ENCODE data around the gene C3. TPM values are rescaled to one million over a fixed set of nuclear protein-coding genes. Genes with fewer than 3 reads are reported as not detected.
"Not testable (repeated sequence)": the region's sequence is repeated elsewhere in the genome, so short reads cannot be mapped to it uniquely, and the experiment has no call there.

Gene C3
- polyA plus RNA-seq, 3 donors = 17.4 to 23.4 (median 20.1) TPM

DNA sequence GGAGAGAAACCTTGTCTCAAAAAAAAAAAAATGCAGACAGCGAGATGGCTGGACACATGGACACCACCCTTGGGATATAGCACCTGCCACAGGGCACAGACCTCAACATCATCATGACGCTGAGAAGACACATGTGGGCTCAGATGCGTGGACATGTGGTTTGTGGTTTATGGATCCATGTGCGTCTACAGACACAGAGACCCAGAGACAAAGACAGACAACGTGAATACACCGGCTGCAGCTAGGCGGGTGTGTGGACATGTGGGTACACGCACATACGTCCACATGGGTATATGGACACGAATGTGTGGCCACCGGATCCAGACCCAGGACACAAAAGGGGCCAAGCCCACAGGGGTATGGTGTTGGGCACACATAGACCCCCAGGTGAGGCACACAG, 51.8 kb downstream of the C3 start:
- DNase-seq (ENCODE audit: low read depth in 3 of 3, low spot score in 2 of 3) = no peak

DNA sequence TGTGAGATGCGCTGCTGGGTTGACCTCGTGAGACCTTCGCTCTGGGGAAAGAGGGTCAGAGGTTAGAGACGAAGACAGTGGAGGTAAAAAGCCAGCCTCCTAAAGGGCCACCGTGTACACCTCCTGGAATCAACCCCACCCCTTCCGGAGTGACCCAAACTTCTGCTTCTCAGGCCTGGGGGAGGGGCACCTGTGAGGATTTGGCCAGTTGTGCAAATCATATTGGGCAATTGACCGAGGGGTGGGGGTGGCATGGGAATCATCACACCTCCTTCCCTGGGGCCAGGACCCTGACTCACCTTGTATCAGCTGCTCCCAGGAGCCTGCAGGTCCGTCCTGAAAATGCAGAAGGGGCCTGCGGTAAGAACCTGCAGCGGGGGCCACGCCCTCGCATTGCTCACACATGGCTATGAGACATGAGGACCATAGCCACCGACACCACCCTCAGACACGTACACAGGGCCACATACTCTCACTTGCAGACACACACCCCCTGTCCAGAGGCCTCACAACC, 53.3 kb downstream of the C3 start:
- no peak for DNase-seq (ENCODE audit: low read depth in 3 of 3, low spot score in 2 of 3)

DNA sequence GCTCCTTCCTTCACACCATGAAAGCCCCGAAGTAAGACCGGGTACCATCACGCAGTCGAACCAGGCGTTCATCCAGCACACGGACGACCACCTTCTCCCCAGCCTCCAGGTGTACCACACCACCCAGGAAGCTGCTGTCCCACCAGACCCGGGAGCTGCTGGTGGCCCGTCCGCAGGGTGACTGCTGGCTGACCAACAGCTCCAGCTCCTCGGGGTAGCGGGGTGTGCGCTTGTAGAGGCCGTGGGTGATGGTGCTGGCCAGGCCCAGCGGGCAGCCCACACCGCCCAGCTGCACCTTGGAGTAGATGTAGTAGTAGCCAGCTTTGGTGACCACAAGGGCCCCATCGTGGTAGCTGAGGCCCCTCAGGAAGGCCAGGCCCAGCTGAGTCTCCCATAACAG, 55.5 kb downstream of the C3 start:
- DNase-seq (ENCODE audit: low read depth in 3 of 3, low spot score in 2 of 3) = no peak

DNA sequence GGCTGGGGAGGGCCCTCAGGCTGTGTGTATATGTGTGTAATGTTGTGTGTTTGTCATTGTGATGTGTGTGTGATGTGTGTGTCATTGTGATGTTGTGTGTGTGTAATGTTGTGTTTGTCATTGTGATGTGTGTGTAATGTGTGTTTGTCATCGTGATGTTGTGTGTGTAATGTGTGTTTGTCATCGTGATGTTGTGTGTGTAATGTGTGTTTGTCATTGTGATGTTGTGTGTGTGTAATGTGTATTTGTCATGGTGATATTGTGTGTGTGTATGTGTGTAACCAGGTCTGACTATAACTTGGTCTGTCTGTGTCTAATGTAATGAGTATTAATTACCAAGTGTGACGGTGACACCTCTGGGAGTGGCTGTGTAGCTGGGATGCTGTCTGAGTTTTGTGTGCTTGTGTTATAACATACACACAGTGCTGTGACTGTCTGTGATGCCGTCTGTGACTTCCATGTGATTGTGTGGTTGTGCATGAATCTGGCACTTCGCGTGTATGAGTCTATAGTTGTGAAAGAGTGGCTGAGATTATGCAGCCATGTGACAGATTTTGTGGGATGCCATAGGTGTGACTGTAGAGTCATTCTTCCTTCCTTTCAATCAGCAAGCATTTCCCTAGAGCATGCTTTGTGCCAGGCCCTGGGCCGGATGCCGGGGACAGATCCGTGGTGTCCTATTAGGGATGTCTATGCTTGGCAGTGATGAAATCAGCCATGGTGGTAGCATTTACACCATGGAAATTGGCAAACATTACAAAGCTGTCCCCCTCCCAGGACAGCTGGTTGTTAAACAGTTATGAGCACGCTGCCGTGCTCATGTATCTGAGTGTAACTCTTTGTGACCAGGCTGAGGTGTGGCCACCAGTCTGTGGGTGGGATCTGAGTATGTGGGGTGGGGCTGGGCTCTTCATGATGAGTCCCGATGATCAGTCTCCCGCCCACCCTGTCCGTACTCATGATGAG, 56.9 kb downstream of the C3 start:
- DNase-seq (ENCODE audit: low read depth in 3 of 3, low spot score in 2 of 3) = no peak

DNA sequence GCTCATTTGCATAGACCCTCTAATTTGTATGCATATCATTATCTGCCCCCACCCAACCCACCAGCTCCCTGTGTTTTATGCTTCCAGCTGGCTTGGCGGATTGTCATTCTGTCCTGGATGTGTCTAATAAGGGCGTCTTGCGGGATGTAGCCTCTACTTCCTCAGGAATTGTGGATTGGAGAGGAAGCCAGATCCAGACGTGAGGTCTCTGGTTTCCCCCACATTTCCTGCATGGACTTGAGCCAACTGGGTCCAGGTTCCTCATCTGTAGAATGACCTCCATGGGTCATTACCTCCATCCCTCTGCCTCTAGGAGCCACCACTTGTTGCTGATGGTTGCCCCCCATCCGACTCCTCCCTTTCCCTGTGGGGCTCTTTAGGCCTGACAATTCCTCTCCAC, 57.7 kb downstream of the C3 start:
- no peak for DNase-seq (ENCODE audit: low read depth in 3 of 3, low spot score in 2 of 3)

DNA sequence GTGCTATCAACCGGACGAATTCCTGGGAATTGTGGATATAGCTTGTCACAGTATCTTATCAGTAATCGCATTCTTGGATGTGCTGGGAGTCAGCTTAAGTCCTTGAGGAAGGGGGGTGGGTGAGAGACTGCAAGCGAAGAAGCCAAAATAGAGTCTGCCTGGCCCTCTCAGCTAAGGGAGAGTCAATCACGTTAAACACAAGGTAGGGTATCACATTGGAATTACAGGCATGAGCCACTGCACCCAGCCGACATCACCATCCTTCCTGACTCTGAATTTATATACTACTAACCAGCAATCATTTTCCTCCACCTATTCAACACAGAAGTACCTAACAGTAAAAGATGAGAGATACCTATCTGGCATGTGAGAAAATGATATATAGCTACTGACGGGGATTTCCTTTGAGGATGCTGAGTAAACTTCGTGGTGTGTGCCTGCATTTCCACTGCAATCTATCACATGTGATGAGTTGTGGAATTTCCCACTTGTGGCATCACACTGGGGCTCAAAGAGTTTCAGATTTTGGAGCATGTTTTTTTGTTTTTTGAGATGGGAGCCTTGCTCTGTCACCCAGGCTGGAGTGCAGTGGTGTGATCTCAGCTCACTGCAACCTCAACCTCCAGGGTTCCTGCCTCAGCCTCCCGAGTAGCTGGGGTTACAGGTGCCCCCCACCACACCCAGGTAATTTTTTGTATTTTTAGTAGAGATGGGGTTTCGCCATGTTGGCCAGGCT, 58.8 kb downstream of the C3 start:
- not testable (repeated sequence) for DNase-seq (ENCODE audit: low read depth in 3 of 3, low spot score in 2 of 3)

DNA sequence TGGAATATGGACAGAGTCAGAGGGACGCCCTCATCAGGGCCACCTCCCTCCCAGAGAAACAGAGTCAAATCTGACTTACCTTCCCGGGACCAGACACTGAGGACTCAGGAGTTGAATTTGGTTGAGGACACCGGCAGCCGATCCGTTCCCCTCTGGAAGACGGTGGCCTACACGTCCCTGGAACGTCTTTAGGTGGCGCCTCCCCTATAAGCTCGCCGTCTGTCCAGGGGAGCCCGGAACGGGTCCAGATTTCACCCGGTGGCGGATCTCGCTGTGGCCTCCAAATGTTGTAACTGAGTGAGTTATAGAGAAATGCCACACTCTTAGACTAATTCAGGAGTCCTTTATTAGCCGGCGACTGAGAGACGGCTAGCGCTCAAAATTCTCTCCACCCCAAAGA, 59.5 kb downstream of the C3 start:
- DNase-seq (ENCODE audit: low read depth in 3 of 3, low spot score in 2 of 3) = no peak

DNA sequence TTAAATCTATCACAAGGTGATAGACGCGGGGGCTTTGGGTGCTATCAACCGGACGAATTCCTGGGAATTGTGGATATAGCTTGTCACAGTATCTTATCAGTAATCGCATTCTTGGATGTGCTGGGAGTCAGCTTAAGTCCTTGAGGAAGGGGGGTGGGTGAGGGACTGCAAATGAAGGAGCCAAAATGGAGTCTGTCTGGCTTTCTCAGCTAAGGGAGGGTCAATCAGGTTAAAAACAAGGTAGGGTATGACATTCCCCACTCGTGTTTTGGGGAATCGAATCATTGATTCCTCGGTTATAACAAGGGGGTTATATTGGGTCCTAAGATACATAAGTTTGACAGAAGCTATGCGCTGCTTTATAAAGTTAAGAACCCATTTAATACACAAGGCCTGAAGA, 64.1 kb downstream of the C3 start:
- DNase-seq (ENCODE audit: low read depth in 3 of 3, low spot score in 2 of 3) = not testable (repeated sequence)

DNA sequence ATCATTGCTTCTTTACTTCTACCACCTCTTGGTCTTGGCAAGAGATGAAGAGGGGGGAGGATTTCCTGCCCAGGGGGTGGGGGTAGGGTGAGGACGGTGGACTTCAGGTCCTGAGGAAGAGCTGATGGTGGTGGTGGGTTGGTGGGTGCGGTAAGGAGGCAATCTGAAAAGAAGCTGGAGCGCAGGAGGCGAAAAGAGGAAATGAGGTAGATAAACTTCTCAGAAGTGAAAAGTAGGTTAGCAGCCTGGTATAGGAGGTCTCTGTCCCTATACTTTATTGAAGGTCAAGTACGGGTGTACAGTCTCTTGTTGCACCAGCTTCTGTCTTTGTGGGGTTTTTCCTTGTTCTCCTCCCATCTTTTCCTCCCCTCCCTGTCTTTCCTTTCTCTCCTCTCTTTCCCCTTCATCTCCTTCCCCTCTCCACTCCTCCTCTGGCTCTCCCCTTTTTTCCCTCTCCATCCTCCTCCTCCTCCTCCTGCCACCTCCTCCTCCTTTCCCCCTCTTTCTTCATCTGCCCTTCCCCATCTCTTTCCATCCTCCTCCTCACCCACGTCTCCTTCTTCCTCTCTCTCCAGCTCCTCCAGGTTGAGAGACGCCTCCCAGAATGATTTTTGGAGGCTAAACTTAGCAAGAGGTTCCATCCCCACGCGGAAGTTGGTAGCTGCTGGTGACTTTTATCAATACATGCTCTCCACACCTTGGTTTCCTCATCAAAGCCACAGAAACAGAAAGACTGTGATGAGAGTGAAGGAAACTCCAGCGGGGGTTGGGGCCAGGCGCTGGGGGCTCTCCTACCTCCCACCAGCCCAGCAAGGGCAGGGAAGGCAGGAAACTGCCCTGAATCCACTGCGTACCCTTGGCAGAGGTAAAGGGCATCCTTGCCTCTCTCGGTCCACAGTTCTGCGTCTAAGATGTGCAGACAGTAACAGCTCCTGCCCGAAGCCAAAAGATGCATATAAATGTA, 65.8 kb downstream of the C3 start:
- DNase-seq (ENCODE audit: low read depth in 3 of 3, low spot score in 2 of 3) = no peak

DNA sequence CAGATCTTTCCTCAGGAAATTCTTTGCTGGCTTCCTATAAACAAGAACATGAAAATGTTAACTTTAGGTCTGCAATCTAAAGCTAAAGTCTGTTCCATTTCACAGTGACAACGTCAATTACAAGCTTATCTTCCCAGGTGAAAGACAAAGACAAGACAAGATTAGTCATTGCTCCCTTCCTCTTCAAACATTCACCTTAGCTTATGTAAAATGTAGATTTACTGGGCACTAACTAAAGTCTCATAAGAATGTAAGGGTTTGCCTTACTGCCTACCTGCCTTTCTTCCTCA, 67.7 kb downstream of the C3 start:
- DNase-seq (ENCODE audit: low read depth in 3 of 3, low spot score in 2 of 3) = no peak

DNA sequence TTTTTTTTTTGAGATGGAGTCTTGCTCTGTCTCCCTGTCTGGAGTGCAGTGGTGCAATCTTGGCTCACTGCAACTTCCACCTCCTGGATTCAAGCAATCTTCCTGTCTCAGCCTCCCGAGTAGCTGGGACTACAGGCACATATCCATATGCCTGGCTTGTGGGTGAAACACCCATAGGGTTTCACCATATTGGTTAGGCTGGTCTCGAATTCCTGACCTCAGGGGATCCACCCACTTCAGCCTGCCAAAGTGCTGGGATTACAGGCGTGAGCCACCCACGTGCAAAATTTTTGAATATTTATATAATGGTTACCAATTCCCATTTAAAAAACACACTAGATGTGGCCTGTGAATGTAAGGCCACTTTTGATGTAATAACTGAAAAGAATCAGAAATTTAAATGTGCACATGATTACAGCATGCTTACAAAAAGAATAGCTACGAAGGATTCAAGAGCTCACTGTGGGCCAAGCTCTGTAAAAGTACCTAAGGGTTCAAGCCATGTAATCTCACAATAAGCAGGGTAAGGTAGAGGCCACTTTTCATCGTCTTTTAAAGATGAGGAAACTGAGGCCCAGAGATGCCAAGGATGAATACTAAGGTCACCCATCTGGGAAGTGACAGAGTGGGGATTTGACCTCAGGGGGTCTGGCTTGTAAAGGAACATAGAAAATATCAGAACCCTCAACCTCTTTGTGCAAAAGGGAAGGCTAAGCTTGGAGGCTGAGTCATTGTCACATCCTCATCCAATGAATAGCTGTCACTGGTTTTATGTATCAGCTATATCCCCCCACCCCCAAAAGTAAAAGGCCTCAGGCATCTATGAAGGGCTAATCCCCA, 68.3 kb downstream of the C3 start:
- DNase-seq (ENCODE audit: low read depth in 3 of 3, low spot score in 2 of 3) = no peak

DNA sequence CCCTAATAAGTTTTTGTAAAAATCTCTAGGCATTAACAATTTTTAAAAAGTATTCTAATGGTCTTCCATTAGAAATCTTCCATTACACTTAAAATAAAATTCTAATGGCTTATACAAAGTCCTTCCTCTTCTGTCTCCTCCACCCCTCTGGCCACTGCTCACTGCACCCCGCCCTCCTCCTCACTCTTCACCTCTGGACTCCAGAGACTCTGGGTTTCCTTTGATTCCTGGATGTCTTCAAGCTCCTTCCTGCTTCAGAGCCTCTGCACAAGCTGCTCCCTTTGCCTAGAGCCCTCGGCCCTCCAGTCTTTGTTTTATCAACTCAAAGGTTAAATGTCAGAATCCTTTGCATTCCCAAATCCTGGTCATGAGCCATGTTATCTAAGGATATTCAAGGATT, 71.3 kb downstream of the C3 start:
- no peak for DNase-seq (ENCODE audit: low read depth in 3 of 3, low spot score in 2 of 3)

DNA sequence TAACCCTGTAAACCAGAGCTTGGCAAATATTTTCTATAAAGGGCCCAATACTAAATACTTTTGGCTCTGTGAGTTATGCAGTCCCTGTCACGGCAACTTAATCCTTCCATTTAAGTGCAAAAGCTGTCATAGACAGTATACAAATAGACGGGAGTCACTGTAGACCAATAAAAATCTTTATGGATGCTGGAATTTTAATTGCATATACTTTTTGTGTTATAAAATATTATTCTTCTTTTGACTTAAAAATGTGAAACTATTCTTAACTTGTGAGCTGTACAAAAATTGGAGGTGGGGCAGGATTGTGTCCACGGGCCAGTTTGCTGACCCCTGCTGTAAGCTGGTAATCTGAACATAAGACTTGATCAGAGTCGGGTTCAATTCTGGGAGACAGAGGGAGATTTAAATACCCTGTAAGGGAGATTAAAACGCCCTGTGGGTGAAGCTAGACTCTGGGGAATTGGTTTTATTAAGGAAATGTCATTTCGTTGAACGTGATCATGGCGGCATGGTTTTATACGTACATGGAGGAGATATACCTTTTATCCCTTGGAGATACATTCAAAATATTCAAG, 72.2 kb downstream of the C3 start:
- DNase-seq (ENCODE audit: low read depth in 3 of 3, low spot score in 2 of 3) = no peak

DNA sequence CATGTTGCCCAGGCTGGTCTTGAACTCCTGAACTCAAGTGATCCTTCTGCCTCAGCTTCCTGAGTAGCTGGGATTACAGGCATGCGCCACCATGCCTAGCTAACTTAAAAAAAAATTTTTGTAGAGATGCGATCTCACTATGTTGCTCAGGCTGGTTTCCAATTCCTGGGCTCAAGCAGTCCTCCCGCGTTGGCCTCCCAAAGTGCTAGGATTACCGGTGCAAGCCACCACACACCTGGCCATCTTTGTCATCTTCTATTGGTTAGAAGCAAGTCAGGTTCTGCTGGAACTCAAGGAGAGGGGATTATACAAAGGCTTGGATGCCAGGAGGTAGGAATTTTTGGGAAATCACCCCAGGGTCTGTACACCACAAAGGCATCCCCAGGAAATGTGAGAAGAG, 75.7 kb downstream of the C3 start:
- DNase-seq (ENCODE audit: low read depth in 3 of 3, low spot score in 2 of 3) = no peak

DNA sequence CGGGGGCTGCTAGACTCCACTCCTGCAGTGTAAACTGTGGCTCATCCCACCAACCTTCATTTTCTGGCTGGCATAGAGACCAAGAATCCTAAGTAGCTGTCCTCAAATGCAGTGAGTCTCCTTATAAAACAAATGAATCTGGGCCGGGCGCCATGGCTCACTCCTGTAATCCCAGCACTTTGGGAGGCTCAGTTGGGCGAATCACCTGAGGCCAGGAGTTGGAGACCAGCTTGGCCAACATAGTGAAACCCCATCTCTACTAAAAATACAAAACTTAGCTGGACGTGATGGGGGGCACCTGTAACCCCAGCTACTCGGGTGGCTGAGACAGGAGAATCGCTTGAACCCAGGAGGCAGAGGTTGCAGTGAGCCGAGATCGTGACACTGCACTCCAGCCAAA, 80.1 kb downstream of the C3 start:
- DNase-seq (ENCODE audit: low read depth in 3 of 3, low spot score in 2 of 3) = not testable (repeated sequence)

DNA sequence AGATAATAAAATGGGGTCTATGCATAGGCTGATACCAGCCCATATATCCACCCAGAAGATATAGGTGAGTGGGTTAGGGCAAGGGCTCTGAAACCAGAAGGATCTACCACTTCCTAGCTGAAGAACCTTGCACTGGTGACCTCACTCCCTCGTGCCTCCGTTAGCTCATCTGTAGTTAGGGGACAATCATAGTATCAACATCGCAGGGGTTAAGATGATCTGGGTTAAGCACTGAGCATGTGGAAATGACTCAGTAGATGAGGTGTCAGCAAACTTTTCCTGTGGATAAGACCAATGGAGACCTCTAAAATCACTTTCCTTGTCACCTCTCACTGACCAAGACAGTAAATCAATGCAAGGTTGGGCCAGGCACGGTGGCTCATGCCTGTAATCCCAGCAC, 81.0 kb downstream of the C3 start:
- no peak for DNase-seq (ENCODE audit: low read depth in 3 of 3, low spot score in 2 of 3)

DNA sequence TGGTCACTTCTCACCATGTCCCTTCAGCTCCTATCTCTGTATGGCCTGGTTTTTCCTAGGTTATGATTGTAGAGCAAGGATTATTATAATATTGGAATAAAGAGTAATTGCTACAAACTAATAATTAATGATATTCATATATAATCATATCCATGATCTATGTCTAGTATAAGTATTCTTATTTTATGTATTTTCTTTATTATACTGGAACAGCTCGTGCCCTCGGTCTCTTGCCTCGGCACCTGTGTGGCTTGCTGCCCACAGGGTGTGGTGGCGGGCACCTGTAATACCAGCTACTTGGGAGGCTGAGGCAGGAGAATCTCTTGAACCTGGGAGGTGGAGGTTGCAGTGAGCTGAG, 87.0 kb downstream of the C3 start:
- not testable (repeated sequence) for DNase-seq (ENCODE audit: low read depth in 3 of 3, low spot score in 2 of 3)

DNA sequence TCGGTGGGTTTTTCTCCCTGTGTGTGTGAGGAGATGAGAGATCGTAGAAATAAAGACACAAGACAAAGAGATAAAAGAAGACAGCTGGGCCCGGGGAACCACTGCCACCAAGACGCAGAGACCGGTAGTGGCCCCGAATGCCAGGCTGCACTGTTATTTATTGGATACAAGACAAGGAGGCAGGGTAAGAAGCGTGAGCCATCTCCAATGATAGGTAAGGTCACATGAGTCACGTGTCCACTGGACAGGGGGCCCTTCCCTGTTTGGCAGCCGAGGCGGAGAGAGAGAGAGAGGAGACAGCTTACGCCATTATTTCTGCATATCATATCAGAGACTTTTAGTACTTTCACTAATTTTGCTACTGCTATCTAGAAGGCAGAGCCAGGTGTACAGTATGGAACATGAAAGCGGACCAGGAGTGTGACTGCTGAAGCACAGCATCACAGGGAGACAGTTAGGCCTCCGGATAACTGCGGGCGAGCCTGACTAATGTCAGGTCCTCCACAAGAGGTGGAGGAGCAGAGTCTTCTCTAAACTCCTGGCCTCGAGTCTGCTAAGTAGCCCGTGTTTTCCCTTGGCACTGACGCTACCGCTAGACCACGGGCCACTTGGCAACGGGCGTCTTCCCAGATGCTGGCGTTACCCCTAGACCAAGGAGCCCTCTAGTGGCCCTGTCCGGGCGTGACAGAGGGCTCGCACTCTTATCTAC, 87.5 kb downstream of the C3 start:
- DNase-seq (ENCODE audit: low read depth in 3 of 3, low spot score in 2 of 3) = peak in 2 of 3 donors; percentile 10

DNA sequence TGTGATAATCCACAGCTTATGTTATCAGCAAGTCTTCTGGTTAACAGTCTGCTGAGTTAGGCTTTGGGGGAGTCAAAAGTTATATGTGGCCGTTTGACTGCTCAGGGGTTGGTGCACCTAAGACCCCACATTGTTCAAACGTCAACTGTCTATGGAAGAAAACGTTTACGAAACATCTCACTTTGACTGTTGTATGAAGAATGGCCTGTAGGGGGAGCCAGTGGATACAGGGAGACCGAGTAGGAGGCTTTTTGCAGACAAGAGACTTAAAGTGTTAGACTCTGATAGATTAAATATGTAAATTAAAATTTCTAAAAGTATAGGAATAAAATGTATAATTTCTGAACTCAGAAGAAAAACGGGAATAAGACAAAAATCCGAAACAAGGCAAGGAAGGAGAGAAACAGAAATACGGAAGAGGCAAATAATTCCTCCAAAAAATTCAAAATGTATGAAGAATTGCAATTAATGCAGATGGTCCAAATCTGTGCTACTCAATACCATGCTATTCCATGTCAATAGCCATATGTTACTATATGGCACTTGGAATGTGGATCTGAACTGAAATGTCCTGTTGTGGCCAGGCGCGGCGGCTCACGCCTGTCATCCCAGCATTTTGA, 88.3 kb downstream of the C3 start:
- DNase-seq (ENCODE audit: low read depth in 3 of 3, low spot score in 2 of 3) = peak; percentile 45 to 59 (median 56)
